Muscle layer of colon (tissue), 2 donors: ENCODE results near the gene EGFR.
A peak's percentile ranks its signal among the peaks of the same experiment; 100 is the strongest.
"Not testable (repeated sequence)": the region's sequence is repeated elsewhere in the genome, so short reads cannot be mapped to it uniquely, and the experiment has no call there.

ENCODE experiments used
- H3K27ac ChIP-seq: one replicate; pipeline ENCODE4 v1.7.0; 2013; ENCODE audit warnings: low read depth, mild to moderate bottlenecking, low read length, moderate library complexity
- H3K27me3 ChIP-seq, 2 donors: one replicate each; pipeline ENCODE4 v1.7.0; 2013; ENCODE audit warnings: low read length in 2 of 2, mild to moderate bottlenecking in 2 of 2; ENCODE audit not compliant: insufficient read depth in 2 of 2, control insufficient read depth in 1 of 2
- H3K36me3 ChIP-seq: one replicate; pipeline ENCODE4 v1.7.0; 2013; ENCODE audit warnings: mild to moderate bottlenecking, low read length; ENCODE audit not compliant: insufficient read depth
- H3K4me1 ChIP-seq: one replicate; pipeline ENCODE4 v1.7.0; 2013; ENCODE audit warnings: mild to moderate bottlenecking, low read length; ENCODE audit not compliant: insufficient read depth
- H3K4me3 ChIP-seq, 2 donors: one replicate each; pipeline ENCODE4 v1.7.0; 2013; ENCODE audit warnings: low read length in 2 of 2, low read depth in 1 of 2, mild to moderate bottlenecking in 1 of 2, moderate library complexity in 1 of 2
- H3K9ac ChIP-seq: one replicate; pipeline ENCODE4 v1.7.0; 2013; ENCODE audit warnings: low read length
- H3K9me3 ChIP-seq: one replicate; pipeline ENCODE4 v1.7.0; 2013; ENCODE audit warnings: mild to moderate bottlenecking, low read length
- donor health status: abdominal sarcoma.
- donor health status: Adenocarcinoma of cecum.

The EGFR gene

DNA sequence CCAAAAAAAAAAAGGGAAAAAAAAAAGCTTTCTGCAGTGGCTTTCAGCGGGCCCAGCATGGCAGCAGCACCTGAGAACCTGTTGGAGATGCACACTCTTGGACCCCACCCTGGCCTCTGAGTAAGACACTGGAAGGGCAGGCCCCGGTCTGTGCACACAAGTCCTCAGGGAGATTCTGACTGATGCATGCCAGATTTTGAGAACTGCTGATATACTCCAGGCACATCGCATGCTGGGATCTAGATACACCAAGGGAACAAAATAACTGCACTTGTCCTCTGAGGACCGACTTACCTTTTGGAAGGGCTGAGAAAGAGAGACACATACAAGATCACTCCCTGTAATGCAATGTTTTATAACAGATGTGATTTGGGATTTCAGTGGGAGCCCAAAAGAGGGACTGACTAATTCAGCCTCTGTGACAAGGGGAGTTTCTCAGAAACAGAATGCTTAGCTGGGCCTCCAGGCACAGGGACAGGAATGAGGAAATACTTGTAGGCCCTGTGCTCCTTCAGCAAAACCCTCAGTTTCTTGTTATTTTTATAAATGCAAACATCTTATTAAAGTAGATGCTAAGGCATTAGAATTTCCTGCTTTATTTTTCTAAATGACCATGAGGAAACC, 8.2 kb downstream of the EGFR start:
- Histone ChIP-seq H3K27me3 (no peaks in the 10 kb centered on the region), H3K4me1 (peaks cover 44% of the 10 kb centered on the region), H3K36me3 (peaks cover 5% of the 10 kb centered on the region), H3K27ac (peak overlapping the region; percentile 37), H3K9ac (no peak overlapping the region), H3K4me3 (no peak overlapping the region), H3K9me3 (no peaks in the 10 kb centered on the region)

DNA sequence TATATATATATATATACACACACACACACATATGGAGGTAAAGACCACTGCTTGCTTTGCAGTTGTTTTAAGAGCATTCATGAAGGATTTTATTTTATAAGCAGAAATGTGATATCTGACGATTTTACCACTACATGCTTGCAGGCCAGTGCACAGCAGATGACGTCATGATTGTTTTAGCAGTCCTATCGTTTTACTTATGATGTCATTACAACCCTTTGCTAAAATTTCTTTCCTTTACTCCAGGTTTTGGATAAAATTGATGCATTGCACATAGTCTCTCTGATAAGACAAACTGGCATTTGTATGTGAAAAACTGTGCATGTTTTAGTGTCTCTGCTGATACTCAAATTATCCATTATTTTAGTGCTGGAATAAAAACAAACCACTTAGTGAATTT, 9.2 kb downstream of the EGFR start:
- no peak overlapping the region for H3K9ac ChIP-seq
- no peak overlapping the region for H3K4me3 ChIP-seq
- peaks cover 43% of the 10 kb centered on the region for H3K4me1 ChIP-seq
- H3K9me3 ChIP-seq: no peaks in the 10 kb centered on the region
- peaks cover 5% of the 10 kb centered on the region for H3K36me3 ChIP-seq
- no peaks in the 10 kb centered on the region for H3K27me3 ChIP-seq
- no peak overlapping the region for H3K27ac ChIP-seq

DNA sequence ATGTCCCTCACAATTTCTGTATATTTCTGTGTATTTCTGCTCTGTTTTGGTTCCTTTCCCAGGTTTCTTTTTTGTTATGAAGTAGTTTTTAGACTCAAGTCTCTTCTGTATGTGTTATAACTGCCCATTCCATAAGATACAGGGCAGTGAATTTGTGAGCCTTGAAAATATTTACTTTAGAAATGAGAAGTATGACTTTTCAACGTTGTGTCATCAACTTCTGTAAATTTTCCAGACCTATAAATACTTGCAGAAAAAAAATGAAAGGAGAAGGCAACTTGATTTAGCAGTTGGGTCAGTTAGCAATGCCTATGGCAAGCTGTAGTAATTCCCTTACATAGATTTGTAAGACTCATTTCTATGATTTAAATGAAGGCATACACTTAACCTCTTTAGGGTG, 11.5 kb downstream of the EGFR start:
- H3K27ac ChIP-seq: peak overlapping the region; percentile 17
- H3K36me3 ChIP-seq: peaks cover under 1% of the 10 kb centered on the region
- H3K9ac ChIP-seq: no peak overlapping the region
- peaks cover 53% of the 10 kb centered on the region for H3K4me1 ChIP-seq
- H3K9me3 ChIP-seq: no peaks in the 10 kb centered on the region
- no peaks in the 10 kb centered on the region for H3K27me3 ChIP-seq
- H3K4me3 ChIP-seq: no peak overlapping the region

DNA sequence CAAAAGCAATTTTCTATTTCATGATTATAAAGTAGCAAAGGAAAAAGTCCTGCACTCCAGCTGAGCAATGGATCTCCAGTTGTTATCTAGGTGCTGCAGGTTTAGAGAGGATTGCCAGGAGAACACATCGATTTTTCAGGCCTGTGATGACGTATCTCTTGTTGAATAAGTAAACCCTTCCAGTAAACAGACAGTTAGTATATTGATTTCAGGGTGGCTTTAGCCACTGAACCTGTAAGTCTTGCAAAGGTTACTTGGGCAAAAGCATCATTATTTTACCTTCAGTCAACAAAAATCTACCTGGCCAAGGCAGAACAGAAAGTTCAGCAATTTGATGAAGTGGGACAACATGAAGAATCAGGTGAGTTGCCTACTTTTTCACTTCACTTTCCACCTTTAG, 12.3 kb downstream of the EGFR start:
- Histone ChIP-seq H3K9me3 (no peaks in the 10 kb centered on the region), H3K4me3 (no peak overlapping the region), H3K27me3 (no peaks in the 10 kb centered on the region), H3K9ac (no peak overlapping the region), H3K27ac (peak overlapping the region; percentile 17), H3K4me1 (peaks cover 47% of the 10 kb centered on the region), H3K36me3 (no peaks in the 10 kb centered on the region)

DNA sequence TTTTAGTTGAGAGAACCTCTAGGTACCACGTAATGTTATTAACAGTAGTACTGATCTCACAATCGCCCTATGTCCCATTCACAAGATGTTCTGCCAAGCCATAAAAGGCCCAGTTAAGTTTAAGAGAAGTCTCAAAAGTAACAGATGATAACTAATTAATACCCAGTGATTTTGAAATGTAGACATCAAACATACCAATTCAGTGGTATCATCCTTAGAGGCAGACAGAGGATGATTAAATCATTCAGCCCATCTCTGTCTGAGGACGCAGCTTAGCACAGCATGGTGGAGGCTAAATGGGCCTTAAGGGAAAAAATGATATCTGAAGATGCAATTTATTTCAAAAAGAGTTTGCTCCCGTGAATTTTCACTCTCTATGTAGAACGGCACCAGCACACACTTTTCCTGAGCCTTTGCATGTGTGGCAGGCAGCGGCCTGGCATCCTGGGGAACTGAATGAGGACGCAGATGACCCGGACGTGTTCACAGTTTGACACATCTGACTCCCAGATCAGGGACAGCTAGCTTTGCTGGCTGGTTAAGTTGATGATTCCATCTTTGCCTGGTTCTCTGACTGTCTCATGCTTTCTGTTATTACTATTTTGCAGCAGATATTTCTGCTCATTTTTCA, 13.4 kb downstream of the EGFR start:
- H3K4me3 ChIP-seq: no peak overlapping the region
- no peak overlapping the region for H3K9ac ChIP-seq
- peaks cover 36% of the 10 kb centered on the region for H3K4me1 ChIP-seq
- no peak overlapping the region for H3K27ac ChIP-seq
- H3K27me3 ChIP-seq: no peaks in the 10 kb centered on the region
- no peaks in the 10 kb centered on the region for H3K9me3 ChIP-seq
- no peaks in the 10 kb centered on the region for H3K36me3 ChIP-seq

DNA sequence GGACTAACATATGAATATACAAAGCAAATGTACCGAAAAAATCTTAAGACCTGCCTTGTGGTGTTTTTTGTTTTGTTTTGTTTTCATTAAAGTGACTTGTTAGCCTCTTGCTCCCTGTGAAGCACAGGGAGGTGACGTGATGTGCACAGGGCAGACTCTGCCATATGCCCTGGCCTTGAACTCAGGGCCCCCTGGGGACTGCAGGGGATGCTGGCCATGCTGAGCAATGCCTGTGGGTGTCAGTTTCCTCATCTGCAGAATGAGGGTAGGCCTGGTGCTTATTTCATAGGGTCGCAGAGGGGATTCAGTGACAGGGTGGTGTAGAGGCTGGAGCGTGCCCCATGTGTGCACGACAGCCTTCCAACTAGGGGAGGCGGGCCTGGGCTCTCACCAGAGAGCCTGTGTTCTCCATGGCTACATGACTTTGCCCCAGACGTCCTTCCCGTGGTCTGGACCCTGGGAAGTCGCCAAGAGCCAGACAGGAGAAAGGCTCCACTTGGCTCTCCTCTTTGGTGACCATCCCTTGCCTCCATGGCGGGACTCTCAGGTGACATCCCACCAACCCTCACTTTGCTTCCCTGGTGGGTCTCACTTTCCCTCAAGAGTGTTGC, 14.5 kb downstream of the EGFR start:
- Histone ChIP-seq H3K27me3 (no peaks in the 10 kb centered on the region), H3K4me3 (no peak overlapping the region), H3K9ac (no peak overlapping the region), H3K27ac (no peak overlapping the region), H3K36me3 (no peaks in the 10 kb centered on the region), H3K9me3 (no peaks in the 10 kb centered on the region), H3K4me1 (peaks cover 31% of the 10 kb centered on the region)

DNA sequence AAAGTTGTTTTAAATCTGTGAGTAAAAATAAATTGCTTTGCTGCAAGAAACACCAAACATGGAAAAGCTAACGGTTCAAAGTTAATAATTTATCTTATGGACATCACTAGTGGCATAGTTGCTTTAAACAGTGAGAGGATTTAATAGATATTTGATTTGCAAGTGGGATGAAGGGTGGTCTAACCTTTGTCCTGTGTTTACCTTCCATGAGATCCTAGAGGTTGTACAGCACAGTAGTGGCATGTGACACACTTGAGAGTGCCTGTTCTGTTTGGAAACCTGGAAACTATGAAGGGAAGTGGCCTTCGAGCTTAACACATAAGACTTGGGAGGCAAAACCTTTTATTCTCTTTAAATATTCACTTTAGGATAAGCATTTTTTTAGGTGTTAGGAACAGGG, 16.0 kb downstream of the EGFR start:
- H3K27ac ChIP-seq: no peak overlapping the region
- no peaks in the 10 kb centered on the region for H3K9me3 ChIP-seq
- peaks cover 25% of the 10 kb centered on the region for H3K4me1 ChIP-seq
- H3K27me3 ChIP-seq: no peaks in the 10 kb centered on the region
- H3K4me3 ChIP-seq: no peak overlapping the region
- no peak overlapping the region for H3K9ac ChIP-seq
- no peaks in the 10 kb centered on the region for H3K36me3 ChIP-seq

DNA sequence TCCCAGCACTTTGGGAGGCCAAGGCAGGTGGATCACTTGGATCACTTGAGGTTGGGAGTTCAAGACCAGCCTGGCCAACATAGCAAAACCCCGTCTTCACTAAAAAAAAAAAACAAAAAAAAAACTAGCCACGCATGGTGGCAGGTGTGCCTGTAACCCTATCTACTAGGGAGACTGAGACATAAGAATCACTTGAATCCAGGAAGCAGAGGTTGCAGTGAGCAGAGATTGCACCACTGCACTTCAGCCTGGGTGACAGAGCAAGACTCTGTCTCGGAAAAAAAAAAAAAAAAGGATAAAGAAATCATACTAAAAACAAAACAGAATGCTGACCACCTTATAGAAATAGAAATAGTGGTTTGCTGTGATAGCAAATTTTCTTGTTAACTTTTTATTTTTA, 16.6 kb downstream of the EGFR start:
- peaks cover 25% of the 10 kb centered on the region for H3K4me1 ChIP-seq
- not testable (repeated sequence) for H3K27ac ChIP-seq, H3K27me3 ChIP-seq, H3K36me3 ChIP-seq, H3K9ac ChIP-seq, H3K9me3 ChIP-seq, H3K4me3 ChIP-seq

DNA sequence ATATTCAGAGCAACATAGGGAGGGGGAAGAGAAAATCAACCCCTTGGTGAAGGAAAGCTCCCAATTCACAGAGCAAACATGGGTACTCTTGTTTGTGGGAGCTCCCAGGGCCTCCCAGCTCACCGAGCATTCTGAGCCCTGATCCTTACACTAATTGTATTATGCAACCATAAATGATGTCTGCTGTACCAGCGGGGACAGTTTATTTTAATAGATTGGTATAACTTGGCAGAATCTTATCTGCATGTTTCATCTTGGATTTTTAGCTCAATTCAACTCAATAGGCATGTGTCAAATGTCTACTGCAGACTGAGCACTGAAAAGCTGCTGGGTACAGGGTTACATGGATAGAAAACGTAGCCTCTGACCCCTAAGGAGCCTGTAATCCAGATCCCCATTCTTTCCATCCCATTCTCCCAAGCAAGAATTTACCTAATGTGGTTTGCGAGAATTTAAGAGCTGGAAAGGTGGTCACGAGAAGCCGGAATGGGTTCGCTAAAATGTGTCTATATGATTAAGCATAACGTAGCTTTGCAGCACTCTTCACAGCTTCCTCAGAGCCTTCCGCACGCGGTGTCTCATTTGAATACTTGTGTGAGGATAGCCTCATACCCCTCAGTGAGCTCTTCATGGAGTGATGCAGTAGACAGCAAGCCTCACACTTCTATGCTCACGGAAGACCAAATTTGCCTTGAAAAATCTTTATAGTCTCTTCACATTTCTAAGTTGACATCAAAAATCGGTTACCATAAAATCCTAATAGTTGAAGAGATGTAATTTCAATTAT, 18.3 kb downstream of the EGFR start:
- no peak overlapping the region for H3K27ac ChIP-seq
- H3K4me1 ChIP-seq: peaks cover 17% of the 10 kb centered on the region
- no peak overlapping the region for H3K9ac ChIP-seq
- no peak overlapping the region for H3K4me3 ChIP-seq
- no peaks in the 10 kb centered on the region for H3K36me3 ChIP-seq
- H3K9me3 ChIP-seq: no peaks in the 10 kb centered on the region
- H3K27me3 ChIP-seq: no peaks in the 10 kb centered on the region

DNA sequence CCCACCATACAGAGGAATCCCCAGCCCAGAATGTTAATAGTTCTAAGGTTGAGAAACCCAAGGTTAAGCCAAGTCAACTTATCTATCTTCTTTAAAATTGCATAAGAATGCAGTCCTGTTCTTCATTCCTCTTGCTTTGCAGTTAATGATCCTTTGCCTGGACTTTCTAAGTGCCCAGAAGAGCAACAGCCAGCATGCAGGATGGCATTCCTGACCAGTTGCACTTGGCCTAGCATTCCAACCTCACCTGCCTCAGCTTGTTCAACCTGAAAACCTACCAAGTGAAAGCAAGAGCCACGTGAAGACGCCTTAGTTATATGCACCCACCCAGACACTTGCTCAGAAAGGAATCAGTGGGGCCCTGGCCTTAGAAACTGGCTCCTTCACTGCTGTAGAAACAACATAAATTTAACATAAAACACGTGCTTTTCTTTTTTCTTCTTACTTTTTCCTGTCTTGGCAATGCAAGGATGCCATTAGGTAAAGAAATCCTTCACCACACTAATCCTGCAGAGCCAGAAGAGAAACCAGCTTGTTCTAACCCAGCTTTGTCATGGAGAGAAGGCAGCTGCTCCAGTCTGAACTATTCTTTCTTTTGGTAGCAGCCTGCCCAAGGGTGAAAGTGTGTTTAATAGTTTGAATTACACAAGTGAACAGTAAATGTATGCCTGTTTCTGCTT, 25.0 kb downstream of the EGFR start:
- H3K9me3 ChIP-seq: no peaks in the 10 kb centered on the region
- no peaks in the 10 kb centered on the region for H3K36me3 ChIP-seq
- peak overlapping the region; percentile 74 for H3K27ac ChIP-seq
- no peaks in the 10 kb centered on the region for H3K27me3 ChIP-seq
- no peak overlapping the region for H3K4me3 ChIP-seq
- no peak overlapping the region for H3K9ac ChIP-seq
- H3K4me1 ChIP-seq: peaks cover 32% of the 10 kb centered on the region

DNA sequence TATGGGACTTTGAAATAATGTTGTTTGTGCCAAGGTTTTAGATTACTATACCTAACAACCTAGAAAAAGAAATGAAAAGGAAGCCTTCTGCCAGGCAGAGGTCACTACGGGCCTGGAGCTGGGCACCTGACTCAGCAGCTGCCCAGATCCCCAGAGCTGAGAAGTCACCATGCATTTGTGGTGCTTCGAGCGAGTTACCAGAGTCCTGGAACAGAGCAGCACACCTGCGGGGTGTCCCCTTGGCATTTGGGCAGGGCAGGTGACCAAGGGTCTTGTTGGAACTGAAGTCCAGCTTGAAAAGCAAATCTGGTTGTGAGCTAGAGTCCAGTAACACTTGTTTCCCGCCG, 25.5 kb downstream of the EGFR start:
- Histone ChIP-seq H3K27ac (peak overlapping the region; percentile 74), H3K27me3 (no peaks in the 10 kb centered on the region), H3K4me3 (no peak overlapping the region), H3K36me3 (no peaks in the 10 kb centered on the region), H3K9ac (no peak overlapping the region), H3K4me1 (peaks cover 32% of the 10 kb centered on the region), H3K9me3 (no peaks in the 10 kb centered on the region)
